H9 (cell line): ENCODE results near the gene VPS72. TPM values are rescaled to one million over a fixed set of nuclear protein-coding genes. Genes with fewer than 3 reads are reported as not detected.

ENCODE experiments used
- DNase-seq: peaks from one replicate; pipeline ENCODE4 v3.0.0-alpha.2; 2017
- H2AFZ ChIP-seq: one replicate; pipeline ENCODE4 v1.6.1; 2013; ENCODE audit warnings: mild to moderate bottlenecking, low read length, control low read depth, moderate library complexity
- H2AK5ac ChIP-seq: 2 replicates; pipeline ENCODE4 v1.6.1; 2013; ENCODE audit warnings: low read length, control low read depth, mixed read lengths; ENCODE audit not compliant: insufficient read length
- H2BK120ac ChIP-seq: one replicate; pipeline ENCODE4 v1.6.1; 2013; ENCODE audit warnings: low read depth, mild to moderate bottlenecking, low read length, control low read depth, inconsistent platforms; ENCODE audit not compliant: poor library complexity, severe bottlenecking
- H2BK12ac ChIP-seq: 2 replicates; pipeline ENCODE4 v1.6.1; 2013; ENCODE audit warnings: low read length, control low read depth, mixed read lengths, low read depth; ENCODE audit not compliant: insufficient read length
- H2BK15ac ChIP-seq: 2 replicates; pipeline ENCODE4 v1.6.1; 2013; ENCODE audit warnings: low read depth, low read length, control low read depth
- H2BK20ac ChIP-seq: one replicate; pipeline ENCODE4 v1.6.1; 2013; ENCODE audit warnings: low read depth, mild to moderate bottlenecking, low read length, control low read depth, inconsistent platforms; ENCODE audit not compliant: poor library complexity, severe bottlenecking
- H2BK5ac ChIP-seq: 2 replicates; pipeline ENCODE4 v1.6.1; 2013; ENCODE audit warnings: low read length, control low read depth, mixed read lengths; ENCODE audit not compliant: insufficient read length
- H3K14ac ChIP-seq: 2 replicates; pipeline ENCODE4 v1.6.1; 2013; ENCODE audit warnings: low read length, control low read depth; ENCODE audit not compliant: insufficient read depth
- H3K18ac ChIP-seq: 2 replicates; pipeline ENCODE4 v1.6.1; 2013; ENCODE audit warnings: low read depth, mild to moderate bottlenecking, mixed read lengths, low read length, control low read depth; ENCODE audit not compliant: insufficient read length
- H3K23ac ChIP-seq: 2 replicates; pipeline ENCODE4 v1.6.1; 2013; ENCODE audit warnings: low read length, control low read depth, mixed read lengths, low read depth; ENCODE audit not compliant: insufficient read length
- H3K23me2 ChIP-seq: 2 replicates; pipeline ENCODE4 v1.6.1; 2013; ENCODE audit warnings: low read depth, mild to moderate bottlenecking, mixed read lengths, low read length, control low read depth; ENCODE audit not compliant: insufficient read length, poor library complexity, severe bottlenecking
- H3K27ac ChIP-seq: 2 replicates; pipeline ENCODE4 v1.5.1; 2013; ENCODE audit warnings: low read length, control low read depth, mixed read lengths, low read depth; ENCODE audit not compliant: insufficient read length
- H3K27me3 ChIP-seq: 2 replicates; pipeline ENCODE4 v1.6.1; 2013; ENCODE audit warnings: low read length, control low read depth, inconsistent platforms; ENCODE audit not compliant: insufficient read depth
- H3K4ac ChIP-seq: 2 replicates; pipeline ENCODE4 v1.6.1; 2013; ENCODE audit warnings: low read depth, mild to moderate bottlenecking, control low read depth, inconsistent platforms, low read length, moderate library complexity
- H3K4me1 ChIP-seq: 2 replicates; pipeline ENCODE4 v1.6.1; 2013; ENCODE audit warnings: low read length, control low read depth, inconsistent platforms; ENCODE audit not compliant: insufficient read depth
- H3K4me2 ChIP-seq: 2 replicates; pipeline ENCODE4 v1.6.1; 2013; ENCODE audit warnings: low read length, control low read depth, mixed read lengths; ENCODE audit not compliant: insufficient read length, insufficient read depth
- H3K56ac ChIP-seq: 2 replicates; pipeline ENCODE4 v1.6.1; 2013; ENCODE audit warnings: low read depth, mild to moderate bottlenecking, mixed read lengths, low read length, control low read depth; ENCODE audit not compliant: insufficient read length
- H3K79me1 ChIP-seq: 2 replicates; pipeline ENCODE4 v1.6.1; 2013; ENCODE audit warnings: low read depth, mild to moderate bottlenecking, moderate library complexity, low read length, control low read depth, inconsistent platforms; ENCODE audit not compliant: insufficient read depth, poor library complexity, severe bottlenecking
- H3K79me2 ChIP-seq: 2 replicates; pipeline ENCODE4 v1.6.1; 2013; ENCODE audit warnings: low read length, control low read depth, inconsistent platforms; ENCODE audit not compliant: insufficient read depth
- H3K9ac ChIP-seq: 2 replicates; pipeline ENCODE4 v1.6.1; 2013; ENCODE audit warnings: low read length, control low read depth, mixed read lengths; ENCODE audit not compliant: insufficient read length; ENCODE audit errors: extremely low read depth
- H3K9me3 ChIP-seq: one replicate; pipeline ENCODE4 v1.6.1; 2013; ENCODE audit warnings: low read depth, low read length, inconsistent platforms; ENCODE audit not compliant: control insufficient read depth
- H3T11ph ChIP-seq: one replicate; pipeline ENCODE4 v1.6.1; 2013; ENCODE audit warnings: mild to moderate bottlenecking, low read length, control low read depth, inconsistent platforms
- H4K20me1 ChIP-seq: one replicate; pipeline ENCODE4 v1.6.1; 2013; ENCODE audit not compliant: control insufficient read depth, insufficient read length, insufficient read depth
- H4K5ac ChIP-seq: 2 replicates; pipeline ENCODE4 v1.6.1; 2013; ENCODE audit warnings: low read depth, mild to moderate bottlenecking, mixed read lengths, low read length, control low read depth; ENCODE audit not compliant: insufficient read length
- H4K8ac ChIP-seq: replicated peaks from 2 replicates; pipeline ENCODE4 v1.6.1; 2013; ENCODE audit warnings: low read length, control low read depth, mixed read lengths, low read depth; ENCODE audit not compliant: insufficient read length
- H4K91ac ChIP-seq: 2 replicates; pipeline ENCODE4 v1.6.1; 2013; ENCODE audit warnings: low read depth, mild to moderate bottlenecking, moderate library complexity, mixed read lengths, low read length, control low read depth; ENCODE audit not compliant: insufficient read length
- H3K27ac Mint-ChIP-seq, 3 experiments: 2 replicates in 2 of 3; 3 replicates in 1 of 3; pipeline ENCODE4 v1.8.0; 2020 to 2021; ENCODE audit warnings: mixed read lengths in 3 of 3, mild to moderate bottlenecking in 1 of 3, moderate library complexity in 1 of 3
- H3K27me3 Mint-ChIP-seq: 2 replicates; pipeline ENCODE4 v1.8.0; 2021; ENCODE audit warnings: low read depth, mild to moderate bottlenecking, moderate library complexity, mixed read lengths
- H3K36me3 Mint-ChIP-seq, 3 experiments: 2 replicates in 2 of 3; 3 replicates in 1 of 3; pipeline ENCODE4 v1.8.0; 2020 to 2021; ENCODE audit warnings: low read depth in 3 of 3, mixed read lengths in 3 of 3; ENCODE audit not compliant: insufficient read depth in 1 of 3
- H3K4me1 Mint-ChIP-seq, 2 experiments: 2 replicates each; pipeline ENCODE4 v1.8.0; 2020; ENCODE audit warnings: mixed read lengths in 2 of 2
- H3K4me3 Mint-ChIP-seq, 2 experiments: 2 replicates in 1 of 2; 3 replicates in 1 of 2; pipeline ENCODE4 v1.8.0; 2020 to 2021; ENCODE audit warnings: mild to moderate bottlenecking in 2 of 2, mixed read lengths in 2 of 2, moderate library complexity in 1 of 2
- H3K9me3 Mint-ChIP-seq, 2 experiments: 2 replicates in 1 of 2; 3 replicates in 1 of 2; pipeline ENCODE4 v1.8.0; 2020; ENCODE audit warnings: mild to moderate bottlenecking in 2 of 2, mixed read lengths in 2 of 2, moderate library complexity in 1 of 2
- WGBS: extraction: QIAGEN DNeasy Blood & Tissue Kit; methylation state at CpG from one replicate; pipeline ENCODE4 v1.1.7; 2013; ENCODE audit warnings: missing lambda C conversion rate, low lambda C conversion rate, mixed read lengths; ENCODE audit not compliant: insufficient read length; ENCODE audit errors: extremely low coverage; 5-methylcytosine and 5-hydroxymethylcytosine counted together
- total RNA-seq: library from RNA; stranded (reverse); gene quantifications from 2 replicates; pipeline ENCODE4 v1.2.1, GENCODE V29; 2021
- TF ChIP-seq, protein P1 (sequence below): fragments of 200-600 bp; sonication (generic); conservative IDR thresholded peaks from 3 replicates; pipeline ENCODE4 v1.8.0; 2021; ENCODE audit warnings: antibody characterized with exemption, mild to moderate bottlenecking

Gene VPS72
- total RNA-seq, 1 experiment from 2014 or later: 91.4 TPM

DNA sequence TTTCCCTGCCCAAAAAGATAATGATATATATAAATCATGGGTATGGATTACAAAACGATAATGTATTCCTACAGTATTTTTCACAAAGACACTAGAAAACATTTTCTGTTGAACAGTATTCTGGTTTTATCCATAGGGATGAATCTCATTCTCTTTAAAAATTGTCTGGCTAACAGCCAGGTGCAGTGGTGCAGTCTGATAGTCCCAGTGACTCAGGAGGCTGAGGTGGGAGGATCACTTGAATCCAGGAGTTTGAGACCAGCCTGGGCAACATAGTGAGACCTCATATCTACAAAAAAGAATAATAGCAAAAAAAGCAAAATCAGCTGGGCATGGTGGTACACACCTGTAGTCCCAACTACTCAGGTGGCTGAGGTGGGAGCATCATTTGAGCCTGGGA, 31.6 kb upstream of the VPS72 start:
- Histone ChIP-seq H3K4me1 (peaks cover 2% of the 10 kb centered on the region; the same call in 1 of the 2 replicates), H4K91ac (no peak overlapping the region), H3K23me2 (no peaks in the 10 kb centered on the region), H2BK20ac (no peak overlapping the region), H3K14ac (no peak overlapping the region), H3K27me3 (no peaks in the 10 kb centered on the region), H3K79me2 (peaks cover 6% of the 10 kb centered on the region; the same call in 1 of the 2 replicates), H3K27ac (no peak overlapping the region), H4K20me1 (no peaks in the 10 kb centered on the region), H3T11ph (no peak overlapping the region), H3K9me3 (no peaks in the 10 kb centered on the region), H2BK12ac (no peak overlapping the region), H3K23ac (no peak overlapping the region), H2BK15ac (no peak overlapping the region), H3K4ac (no peak overlapping the region), H2BK5ac (no peak overlapping the region), H3K79me1 (peaks cover 7% of the 10 kb centered on the region), H4K8ac (no peak overlapping the region), H2AFZ (no peak overlapping the region), H3K9ac (no peak overlapping the region), H4K5ac (no peak overlapping the region), H2BK120ac (no peak overlapping the region), H3K4me2 (no peak overlapping the region), H2AK5ac (no peak overlapping the region), H3K18ac (no peak overlapping the region), H3K56ac (no peak overlapping the region)
- TF ChIP-seq, protein P1, sequence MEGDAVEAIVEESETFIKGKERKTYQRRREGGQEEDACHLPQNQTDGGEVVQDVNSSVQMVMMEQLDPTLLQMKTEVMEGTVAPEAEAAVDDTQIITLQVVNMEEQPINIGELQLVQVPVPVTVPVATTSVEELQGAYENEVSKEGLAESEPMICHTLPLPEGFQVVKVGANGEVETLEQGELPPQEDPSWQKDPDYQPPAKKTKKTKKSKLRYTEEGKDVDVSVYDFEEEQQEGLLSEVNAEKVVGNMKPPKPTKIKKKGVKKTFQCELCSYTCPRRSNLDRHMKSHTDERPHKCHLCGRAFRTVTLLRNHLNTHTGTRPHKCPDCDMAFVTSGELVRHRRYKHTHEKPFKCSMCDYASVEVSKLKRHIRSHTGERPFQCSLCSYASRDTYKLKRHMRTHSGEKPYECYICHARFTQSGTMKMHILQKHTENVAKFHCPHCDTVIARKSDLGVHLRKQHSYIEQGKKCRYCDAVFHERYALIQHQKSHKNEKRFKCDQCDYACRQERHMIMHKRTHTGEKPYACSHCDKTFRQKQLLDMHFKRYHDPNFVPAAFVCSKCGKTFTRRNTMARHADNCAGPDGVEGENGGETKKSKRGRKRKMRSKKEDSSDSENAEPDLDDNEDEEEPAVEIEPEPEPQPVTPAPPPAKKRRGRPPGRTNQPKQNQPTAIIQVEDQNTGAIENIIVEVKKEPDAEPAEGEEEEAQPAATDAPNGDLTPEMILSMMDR: no peak
- DNase-seq: no peak
- Mint-ChIP-seq H3K4me3 (no peak overlapping the region), H3K36me3 (peaks cover 10 to 45% (median 29%) of the 10 kb centered on the region in 3 experiments; a peak in 6 of 7 replicates), H3K27ac (peak overlapping the region in 1 of 3 experiments; percentile 35; a peak in 1 of 7 replicates), H3K9me3 (no peaks in the 10 kb centered on the region), H3K27me3 (no peaks in the 10 kb centered on the region), H3K4me1 (peaks cover 23 to 24% of the 10 kb centered on the region in 2 experiments)
- WGBS: no CpG with 5 or more reads among the region's 1 CpG
